ENCODE measurements around the gene CCDC66.

DNA sequence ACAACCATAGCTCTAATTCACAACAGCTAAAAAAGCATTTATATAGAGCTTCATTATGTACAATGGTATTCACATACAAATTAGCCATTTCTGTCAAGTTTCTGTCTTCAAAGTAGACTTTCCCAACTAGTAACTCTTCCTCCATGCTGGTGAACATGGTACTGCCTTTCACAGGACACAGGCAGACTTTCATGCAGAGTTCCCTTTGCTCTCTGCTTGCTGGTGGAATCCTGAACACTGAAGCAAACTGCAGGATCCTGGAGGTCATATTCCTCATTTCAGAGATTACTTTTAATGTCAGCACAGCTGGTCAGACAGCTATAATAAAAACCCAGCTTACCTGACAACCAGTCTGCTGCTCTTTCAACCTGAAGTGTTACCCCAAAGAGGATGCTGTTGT, 72.5 kb downstream of the CCDC66 start:
- TF ChIP-seq POLR2A (IDR thresholded peaks at IDR 0.05) (no peak), EP300 (IDR thresholded peaks at IDR 0.05; ENCODE audit: low read depth) (no peak), POLR2AphosphoS5 (IDR thresholded peaks at IDR 0.05) (no peak)
- TF ChIP-seq, protein P1, sequence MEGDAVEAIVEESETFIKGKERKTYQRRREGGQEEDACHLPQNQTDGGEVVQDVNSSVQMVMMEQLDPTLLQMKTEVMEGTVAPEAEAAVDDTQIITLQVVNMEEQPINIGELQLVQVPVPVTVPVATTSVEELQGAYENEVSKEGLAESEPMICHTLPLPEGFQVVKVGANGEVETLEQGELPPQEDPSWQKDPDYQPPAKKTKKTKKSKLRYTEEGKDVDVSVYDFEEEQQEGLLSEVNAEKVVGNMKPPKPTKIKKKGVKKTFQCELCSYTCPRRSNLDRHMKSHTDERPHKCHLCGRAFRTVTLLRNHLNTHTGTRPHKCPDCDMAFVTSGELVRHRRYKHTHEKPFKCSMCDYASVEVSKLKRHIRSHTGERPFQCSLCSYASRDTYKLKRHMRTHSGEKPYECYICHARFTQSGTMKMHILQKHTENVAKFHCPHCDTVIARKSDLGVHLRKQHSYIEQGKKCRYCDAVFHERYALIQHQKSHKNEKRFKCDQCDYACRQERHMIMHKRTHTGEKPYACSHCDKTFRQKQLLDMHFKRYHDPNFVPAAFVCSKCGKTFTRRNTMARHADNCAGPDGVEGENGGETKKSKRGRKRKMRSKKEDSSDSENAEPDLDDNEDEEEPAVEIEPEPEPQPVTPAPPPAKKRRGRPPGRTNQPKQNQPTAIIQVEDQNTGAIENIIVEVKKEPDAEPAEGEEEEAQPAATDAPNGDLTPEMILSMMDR (IDR thresholded peaks at IDR 0.05), result no peak

Measured in transverse colon (tissue), 4 donors.